Measurements from ENCODE around the gene BBS12.
"Not testable (repeated sequence)": the region's sequence is repeated elsewhere in the genome, so short reads cannot be mapped to it uniquely, and the experiment has no call there.

Gene BBS12

DNA sequence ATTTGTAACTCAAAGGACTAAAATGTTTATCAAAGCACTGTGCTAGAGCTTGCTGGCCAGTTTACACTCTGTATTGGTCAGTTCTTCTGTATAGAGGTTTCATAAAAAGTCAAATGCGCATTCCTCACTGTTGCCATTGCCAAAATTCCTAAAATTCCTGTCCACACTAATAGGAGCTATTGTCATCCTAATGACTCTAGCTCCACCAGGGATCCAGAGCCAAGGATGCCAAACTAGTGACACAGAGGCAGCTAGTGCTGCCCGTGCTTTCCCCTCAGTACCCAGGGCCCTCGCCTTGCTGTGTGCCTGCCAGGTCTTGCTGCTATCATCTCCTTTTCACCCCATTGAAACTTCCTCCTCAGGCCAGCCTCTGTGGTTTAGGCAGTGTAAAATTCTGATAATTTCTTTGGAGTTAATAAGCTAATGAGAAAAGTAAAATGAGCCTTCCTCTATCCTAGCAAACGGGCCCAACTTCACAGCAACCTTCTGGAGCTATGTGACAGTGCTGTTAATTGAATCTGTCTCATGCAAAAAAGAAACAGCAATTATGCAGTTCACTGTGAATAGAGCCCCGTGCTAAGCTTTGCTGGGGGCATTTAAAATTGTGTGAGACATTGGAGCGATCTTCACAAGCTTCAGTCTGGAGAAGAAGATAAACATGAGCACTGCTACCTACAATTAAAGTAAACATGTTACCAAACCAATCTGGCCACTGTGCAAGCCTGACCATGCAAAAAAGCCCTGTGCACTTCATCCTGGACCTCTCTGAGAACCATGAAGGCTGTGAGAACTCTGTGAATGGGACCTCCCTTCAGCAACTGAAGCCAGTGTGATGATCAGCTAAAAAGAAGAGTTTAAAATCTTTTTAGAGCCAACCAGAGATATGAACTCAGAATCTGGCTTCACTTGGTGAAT is 51.1 kb downstream of the BBS12 start:
- Histone ChIP-seq H3K4me1 (ENCODE audit: control insufficient read depth, insufficient read depth, low read length) (peaks cover 59% of the 10 kb centered on the region), H3K27me3 (ENCODE audit: control insufficient read depth, insufficient read depth, low read length) (no peaks in the 10 kb centered on the region), H3K36me3 (ENCODE audit: control insufficient read depth, insufficient read depth, low read length) (no peaks in the 10 kb centered on the region), H3K9me3 (ENCODE audit: control insufficient read depth, insufficient read depth, low read length) (no peaks in the 10 kb centered on the region), H3K9ac (ENCODE audit: low read depth, low read length) (peak overlapping the region; percentile 54), H3K27ac (ENCODE audit: low read depth, low read length) (peak overlapping the region; percentile 98), H3K4me3 (ENCODE audit: low read depth, low read length) (peak overlapping the region; percentile 42)

DNA sequence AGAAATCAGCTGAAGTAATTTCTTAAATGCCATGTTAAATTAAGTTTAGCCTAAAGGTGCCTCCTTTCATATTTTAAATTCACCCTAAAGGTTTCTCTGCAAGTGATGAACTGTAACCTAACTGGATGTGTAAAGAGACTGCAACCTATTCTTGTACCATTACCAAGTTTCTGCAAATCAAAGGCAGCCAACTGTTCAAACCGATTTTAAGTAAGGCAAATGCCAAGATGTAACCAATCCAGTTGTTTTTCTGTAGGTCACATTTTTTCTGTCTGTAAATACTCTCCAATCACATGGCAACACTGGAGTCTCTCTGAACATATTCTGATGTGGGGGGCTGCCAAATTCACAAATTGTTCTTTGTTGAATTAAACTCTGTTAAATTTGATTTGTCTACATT is 51.8 kb downstream of the BBS12 start:
- peak overlapping the region; percentile 42; the same call in 1 of the 2 replicates for H3K4me3 ChIP-seq (ENCODE audit: low read depth, low read length)
- no peaks in the 10 kb centered on the region for H3K36me3 ChIP-seq (ENCODE audit: control insufficient read depth, insufficient read depth, low read length)
- peak overlapping the region; percentile 54 for H3K9ac ChIP-seq (ENCODE audit: low read depth, low read length)
- peaks cover 66% of the 10 kb centered on the region for H3K4me1 ChIP-seq (ENCODE audit: control insufficient read depth, insufficient read depth, low read length)
- peak overlapping the region; percentile 98 for H3K27ac ChIP-seq (ENCODE audit: low read depth, low read length)
- H3K9me3 ChIP-seq (ENCODE audit: control insufficient read depth, insufficient read depth, low read length) = no peaks in the 10 kb centered on the region
- H3K27me3 ChIP-seq (ENCODE audit: control insufficient read depth, insufficient read depth, low read length) = no peaks in the 10 kb centered on the region

DNA sequence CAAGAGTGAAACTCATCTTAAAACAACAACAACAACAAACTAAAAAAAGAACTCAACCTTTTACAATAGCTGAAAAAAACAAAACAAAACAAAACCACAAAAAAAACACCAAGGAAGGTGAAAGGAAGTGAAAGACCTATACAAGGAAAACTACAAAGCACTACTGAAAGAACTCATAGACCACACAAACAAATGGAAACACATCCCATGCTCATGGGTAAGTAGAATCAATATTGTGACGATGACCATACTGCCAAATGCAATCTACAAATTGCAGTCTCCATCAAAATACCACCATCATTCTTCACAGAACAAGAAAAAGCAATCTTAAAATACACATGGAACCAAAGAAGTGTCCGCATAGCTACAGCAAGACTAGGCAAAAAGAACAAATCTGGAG is 52.6 kb downstream of the BBS12 start:
- H3K4me1 ChIP-seq (ENCODE audit: control insufficient read depth, insufficient read depth, low read length) = peaks cover 73% of the 10 kb centered on the region
- H3K27ac ChIP-seq (ENCODE audit: low read depth, low read length) = peak overlapping the region; percentile 98
- H3K36me3 ChIP-seq (ENCODE audit: control insufficient read depth, insufficient read depth, low read length) = no peaks in the 10 kb centered on the region
- H3K4me3 ChIP-seq (ENCODE audit: low read depth, low read length) = no peak overlapping the region
- no peak overlapping the region for H3K9ac ChIP-seq (ENCODE audit: low read depth, low read length)
- no peaks in the 10 kb centered on the region for H3K9me3 ChIP-seq (ENCODE audit: control insufficient read depth, insufficient read depth, low read length)
- H3K27me3 ChIP-seq (ENCODE audit: control insufficient read depth, insufficient read depth, low read length) = no peaks in the 10 kb centered on the region

DNA sequence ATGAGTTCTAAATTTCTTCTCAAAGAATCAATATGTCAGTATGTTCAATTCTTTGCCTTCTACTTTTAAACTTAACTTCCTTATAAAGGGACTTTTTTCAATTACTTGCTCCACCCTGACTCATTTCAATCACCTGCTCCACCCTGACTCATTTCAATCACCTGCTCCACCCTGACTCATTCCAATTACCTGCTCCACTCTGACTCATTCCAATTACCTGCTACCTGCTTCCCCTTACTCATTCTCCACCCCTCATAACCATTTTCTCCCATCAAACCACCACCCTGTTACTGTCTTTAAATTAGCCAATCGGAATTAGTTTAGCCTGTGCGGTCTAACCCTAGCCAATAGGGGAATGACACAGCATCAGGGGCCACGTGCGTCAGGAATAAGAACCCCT is 53.8 kb downstream of the BBS12 start:
- not testable (repeated sequence) for H3K9me3 ChIP-seq (ENCODE audit: control insufficient read depth, insufficient read depth, low read length); H3K9ac ChIP-seq (ENCODE audit: low read depth, low read length); H3K4me3 ChIP-seq (ENCODE audit: low read depth, low read length); H3K36me3 ChIP-seq (ENCODE audit: control insufficient read depth, insufficient read depth, low read length); H3K27me3 ChIP-seq (ENCODE audit: control insufficient read depth, insufficient read depth, low read length); H3K27ac ChIP-seq (ENCODE audit: low read depth, low read length)
- peaks cover 67% of the 10 kb centered on the region for H3K4me1 ChIP-seq (ENCODE audit: control insufficient read depth, insufficient read depth, low read length)

DNA sequence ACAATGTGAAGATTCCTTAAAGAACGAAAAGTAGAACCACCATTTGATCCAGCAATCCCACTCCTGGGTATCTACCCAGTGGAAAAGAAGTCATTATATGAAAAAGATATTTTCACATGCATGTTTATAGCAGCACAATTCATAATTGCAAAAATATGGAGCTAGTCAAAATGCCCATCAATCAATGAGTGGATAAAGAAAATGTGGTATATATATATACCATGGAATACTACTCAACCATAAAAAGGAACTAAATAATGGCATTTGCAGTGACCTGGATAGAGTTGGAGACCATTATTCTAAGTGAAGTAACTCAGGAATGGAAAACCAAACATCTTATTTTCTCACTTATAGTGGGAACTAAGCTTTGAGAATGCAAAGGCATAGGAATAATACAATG is 54.4 kb downstream of the BBS12 start:
- H3K27me3 ChIP-seq (ENCODE audit: control insufficient read depth, insufficient read depth, low read length); H3K36me3 ChIP-seq (ENCODE audit: control insufficient read depth, insufficient read depth, low read length); H3K27ac ChIP-seq (ENCODE audit: low read depth, low read length); H3K9me3 ChIP-seq (ENCODE audit: control insufficient read depth, insufficient read depth, low read length); H3K9ac ChIP-seq (ENCODE audit: low read depth, low read length); H3K4me3 ChIP-seq (ENCODE audit: low read depth, low read length): not testable (repeated sequence)
- H3K4me1 ChIP-seq (ENCODE audit: control insufficient read depth, insufficient read depth, low read length) = peaks cover 61% of the 10 kb centered on the region

DNA sequence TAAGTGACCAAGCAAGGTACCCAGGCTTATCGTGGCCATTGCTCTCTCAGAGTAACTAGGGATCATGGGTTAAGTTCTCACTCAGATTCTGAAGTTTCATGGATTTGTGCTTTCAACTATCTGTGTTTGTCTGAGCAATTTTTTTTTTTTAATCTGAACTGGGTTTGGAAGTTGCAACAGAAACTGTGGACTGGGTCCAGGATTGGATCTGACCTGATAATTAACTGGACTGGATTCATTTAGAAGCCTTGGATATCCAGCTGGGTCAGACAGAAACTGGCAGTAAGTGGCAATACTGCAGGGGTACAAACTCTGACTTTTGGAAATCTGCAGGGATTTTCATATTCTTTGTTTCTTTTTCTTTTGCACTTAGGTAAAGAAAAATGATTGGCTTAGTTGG is 55.4 kb downstream of the BBS12 start:
- H3K9ac ChIP-seq (ENCODE audit: low read depth, low read length) = no peak overlapping the region
- no peaks in the 10 kb centered on the region for H3K36me3 ChIP-seq (ENCODE audit: control insufficient read depth, insufficient read depth, low read length)
- peak overlapping the region; percentile 50 for H3K27ac ChIP-seq (ENCODE audit: low read depth, low read length)
- H3K27me3 ChIP-seq (ENCODE audit: control insufficient read depth, insufficient read depth, low read length) = no peaks in the 10 kb centered on the region
- H3K9me3 ChIP-seq (ENCODE audit: control insufficient read depth, insufficient read depth, low read length) = no peaks in the 10 kb centered on the region
- H3K4me3 ChIP-seq (ENCODE audit: low read depth, low read length) = no peak overlapping the region
- H3K4me1 ChIP-seq (ENCODE audit: control insufficient read depth, insufficient read depth, low read length) = peaks cover 57% of the 10 kb centered on the region

DNA sequence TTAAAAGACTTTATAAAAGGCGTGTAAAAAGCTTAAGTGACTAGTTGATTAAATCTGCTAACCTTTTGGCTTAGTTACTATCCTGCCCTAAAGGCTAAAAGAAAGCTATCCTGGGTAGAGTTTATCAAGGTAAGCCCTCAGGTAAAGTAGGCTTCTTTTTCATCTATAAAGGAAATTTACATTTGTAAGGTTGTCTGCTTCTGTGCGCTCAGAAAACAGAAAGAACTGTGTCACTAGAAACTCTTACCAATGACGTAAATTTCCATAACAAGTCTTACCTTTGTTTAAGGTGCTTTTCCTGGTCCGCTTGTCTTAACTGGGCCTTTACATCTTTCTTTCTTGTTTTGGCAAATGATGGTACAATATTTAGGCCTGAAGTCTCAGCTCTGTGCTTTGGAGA is 56.4 kb downstream of the BBS12 start:
- Histone ChIP-seq H3K9ac (ENCODE audit: low read depth, low read length) (no peak overlapping the region), H3K9me3 (ENCODE audit: control insufficient read depth, insufficient read depth, low read length) (no peaks in the 10 kb centered on the region), H3K36me3 (ENCODE audit: control insufficient read depth, insufficient read depth, low read length) (no peaks in the 10 kb centered on the region), H3K27me3 (ENCODE audit: control insufficient read depth, insufficient read depth, low read length) (no peaks in the 10 kb centered on the region), H3K4me3 (ENCODE audit: low read depth, low read length) (no peak overlapping the region), H3K4me1 (ENCODE audit: control insufficient read depth, insufficient read depth, low read length) (peaks cover 56% of the 10 kb centered on the region), H3K27ac (ENCODE audit: low read depth, low read length) (peak overlapping the region; percentile 48)

DNA sequence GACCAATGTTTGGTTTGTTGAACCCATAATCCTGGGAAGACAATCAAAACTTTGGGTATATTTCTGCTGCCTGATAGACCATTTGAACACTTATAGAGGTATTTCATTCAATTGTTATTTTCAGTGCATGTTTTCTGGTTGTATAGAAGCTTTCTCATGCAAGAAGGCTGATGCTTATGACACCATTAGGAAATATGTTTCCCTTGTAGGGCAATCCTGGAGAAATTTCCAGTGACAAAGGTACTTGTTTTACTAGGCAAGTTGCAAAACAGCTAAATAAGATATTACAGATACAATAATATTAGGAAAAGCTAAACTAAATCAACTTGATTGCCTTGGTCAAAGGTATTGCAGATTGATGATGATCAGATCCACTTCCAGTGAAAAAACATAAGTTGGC is 61.3 kb downstream of the BBS12 start:
- H3K36me3 ChIP-seq (ENCODE audit: control insufficient read depth, insufficient read depth, low read length) = no peaks in the 10 kb centered on the region
- no peaks in the 10 kb centered on the region for H3K9me3 ChIP-seq (ENCODE audit: control insufficient read depth, insufficient read depth, low read length)
- H3K27me3 ChIP-seq (ENCODE audit: control insufficient read depth, insufficient read depth, low read length) = no peaks in the 10 kb centered on the region

More for the DNA sequence above, 61.3 kb downstream of the BBS12 start:
- Histone ChIP-seq H3K4me3 (ENCODE audit: low read depth, low read length) (no peak overlapping the region), H3K27ac (ENCODE audit: low read depth, low read length) (no peak overlapping the region), H3K4me1 (ENCODE audit: control insufficient read depth, insufficient read depth, low read length) (peaks cover 54% of the 10 kb centered on the region), H3K9ac (ENCODE audit: low read depth, low read length) (no peak overlapping the region)

Measured in HUES48 (cell line).